Body of pancreas (tissue), 4 donors: ENCODE data around the gene CFAP299.

Experiments used
- CTCF ChIP-seq, 7 experiments: fragments of 450-650 bp in 4 of 7; fragments of 200-600 bp in 3 of 7; sonication (generic) in 3 of 7; IDR thresholded peaks; one replicate each; pipeline ENCODE4 v1.5.1; 2016 to 2019; ENCODE audit warnings: antibody characterized with exemption in 7 of 7
- POLR2A ChIP-seq, 3 donors: fragments of 450-650 bp; IDR thresholded peaks; one replicate each; pipeline ENCODE4 v1.6.1; 2016; ENCODE audit warnings: antibody characterized with exemption in 3 of 3, mild to moderate bottlenecking in 2 of 3

DNA sequence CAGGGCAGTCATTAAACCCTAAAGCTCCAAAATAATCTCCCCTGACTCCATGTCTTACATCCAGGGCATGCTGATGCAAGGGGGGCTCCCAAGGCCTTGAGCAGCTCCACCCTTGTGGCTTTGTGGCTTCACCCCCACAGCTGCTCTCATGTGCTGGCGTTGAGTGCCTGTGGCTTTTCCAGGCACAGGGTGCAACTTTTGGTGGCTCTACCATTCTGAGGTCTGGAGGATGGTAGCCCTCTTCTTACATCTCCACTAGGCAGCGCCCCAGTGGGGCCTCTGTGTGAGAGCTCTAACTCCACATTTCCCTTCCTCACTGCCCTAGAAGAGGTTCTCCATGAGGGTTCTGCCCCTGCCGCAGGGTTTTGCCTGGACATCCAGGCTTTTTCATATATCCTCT is 35.1 kb downstream of the CFAP299 start:
- TF ChIP-seq CTCF (IDR thresholded peaks at IDR 0.05), result no peak
- TF ChIP-seq POLR2A (IDR thresholded peaks at IDR 0.05), result no peak
